Measurements from ENCODE around the gene PALM3.

Gene PALM3

GRCh38 chr19:14070268-14071050 is 8.6 kb upstream of the PALM3 start:
- H3K36me3 ChIP-seq (replicated peaks in 1 of 2; ENCODE audit: control insufficient read depth in 2 of 2, insufficient read depth in 2 of 2, low read length in 2 of 2): no peaks in the 10 kb centered on the region
- H3K18ac ChIP-seq (ENCODE audit: low read length): no peak overlapping the region
- peaks cover 0 to 36% (median 9%) of the 10 kb centered on the region in 3 experiments for H3K27me3 ChIP-seq (ENCODE audit: control insufficient read depth in 3 of 3, insufficient read depth in 3 of 3, low read depth in 1 of 3, low read length in 3 of 3)
- peak overlapping the region; percentile 81 for H2AK5ac ChIP-seq (ENCODE audit: low read depth, low read length)
- no peak for DNase-seq (ENCODE audit: low spot score)
- H2AFZ ChIP-seq (ENCODE audit: low read length): no peak overlapping the region
- H2BK5ac ChIP-seq (ENCODE audit: low read length): no peak overlapping the region
- no CpG with 5 or more reads among the region's 43 CpGs for WGBS, 2 donors (ENCODE audit: extremely low coverage in 2 of 2, insufficient read length in 2 of 2, insufficient replicate concordance in 1 of 2)
- H2BK12ac ChIP-seq (ENCODE audit: low read length): no peak overlapping the region
- H3K27ac ChIP-seq (replicated peaks; ENCODE audit: low read length): no peak overlapping the region
- no peaks in the 10 kb centered on the region for H3K9me3 ChIP-seq (replicated peaks in 1 of 2; ENCODE audit: control insufficient read depth in 2 of 2, insufficient read depth in 1 of 2, low read depth in 1 of 2, low read length in 2 of 2)
- no peak overlapping the region for H4K8ac ChIP-seq (ENCODE audit: low read depth, low read length)
- no peak overlapping the region for H3K4ac ChIP-seq (ENCODE audit: low read length)
- H3K4me3 ChIP-seq (ENCODE audit: low read length in 2 of 2): no peak overlapping the region
- H3K23ac ChIP-seq (ENCODE audit: low read depth, low read length, poor library complexity): no peak overlapping the region
- H3K4me2 ChIP-seq (ENCODE audit: insufficient read depth, low read length, poor library complexity, severe bottlenecking): no peak overlapping the region
- H3K14ac ChIP-seq (ENCODE audit: low read length): no peak overlapping the region
- no peak overlapping the region for H2BK120ac ChIP-seq (ENCODE audit: low read depth, low read length)
- H4K91ac ChIP-seq (ENCODE audit: low read depth, low read length, poor library complexity): no peak overlapping the region
- H3K79me1 ChIP-seq (ENCODE audit: low read depth, low read length): no peaks in the 10 kb centered on the region
- no peak overlapping the region for H2BK15ac ChIP-seq (ENCODE audit: low read length)
- H3K4me1 ChIP-seq (ENCODE audit: control insufficient read depth in 2 of 2, insufficient read depth in 1 of 2, low read depth in 1 of 2, low read length in 2 of 2): peaks cover 11 to 14% of the 10 kb centered on the region in 2 donors
- H3K9ac ChIP-seq (ENCODE audit: low read depth, low read length, poor library complexity): no peak overlapping the region

- Histone ChIP-seq H3K18ac (ENCODE audit: low read length) (no peak overlapping the region), H3K4ac (ENCODE audit: low read length) (no peak overlapping the region), H3K4me2 (ENCODE audit: insufficient read depth, low read length, poor library complexity, severe bottlenecking) (no peak overlapping the region), H3K79me1 (ENCODE audit: low read depth, low read length) (no peaks in the 10 kb centered on the region), H2AFZ (ENCODE audit: low read length) (no peak overlapping the region), H3K27me3 (ENCODE audit: control insufficient read depth in 3 of 3, insufficient read depth in 3 of 3, low read depth in 1 of 3, low read length in 3 of 3) (no peaks in the 10 kb centered on the region), H2BK120ac (ENCODE audit: low read depth, low read length) (no peak overlapping the region), H2BK5ac (ENCODE audit: low read length) (no peak overlapping the region), H3K23ac (ENCODE audit: low read depth, low read length, poor library complexity) (no peak overlapping the region), H3K9ac (ENCODE audit: low read depth, low read length, poor library complexity) (no peak overlapping the region), H2BK15ac (ENCODE audit: low read length) (no peak overlapping the region), H3K9me3 (replicated peaks in 1 of 2; ENCODE audit: control insufficient read depth in 2 of 2, insufficient read depth in 1 of 2, low read depth in 1 of 2, low read length in 2 of 2) (no peaks in the 10 kb centered on the region), H2BK12ac (ENCODE audit: low read length) (no peak overlapping the region), H3K4me3 (ENCODE audit: low read length in 2 of 2) (no peak overlapping the region), H3K14ac (ENCODE audit: low read length) (no peak overlapping the region), H3K36me3 (replicated peaks in 1 of 2; ENCODE audit: control insufficient read depth in 2 of 2, insufficient read depth in 2 of 2, low read length in 2 of 2) (no peaks in the 10 kb centered on the region), H2AK5ac (ENCODE audit: low read depth, low read length) (no peak overlapping the region), H4K8ac (ENCODE audit: low read depth, low read length) (no peak overlapping the region), H4K91ac (ENCODE audit: low read depth, low read length, poor library complexity) (no peak overlapping the region), H3K27ac (replicated peaks; ENCODE audit: low read length) (no peak overlapping the region), H3K4me1 (ENCODE audit: control insufficient read depth in 2 of 2, insufficient read depth in 1 of 2, low read depth in 1 of 2, low read length in 2 of 2) (no peaks in the 10 kb centered on the region)
- no CpG with 5 or more reads among the region's 2 CpGs for WGBS, 2 donors (ENCODE audit: extremely low coverage in 2 of 2, insufficient read length in 2 of 2, insufficient replicate concordance in 1 of 2)
- no peak for DNase-seq (ENCODE audit: low spot score)
These were observed 4.3 kb upstream of the PALM3 start for GRCh38 chr19:14066134-14066533.

DNA sequence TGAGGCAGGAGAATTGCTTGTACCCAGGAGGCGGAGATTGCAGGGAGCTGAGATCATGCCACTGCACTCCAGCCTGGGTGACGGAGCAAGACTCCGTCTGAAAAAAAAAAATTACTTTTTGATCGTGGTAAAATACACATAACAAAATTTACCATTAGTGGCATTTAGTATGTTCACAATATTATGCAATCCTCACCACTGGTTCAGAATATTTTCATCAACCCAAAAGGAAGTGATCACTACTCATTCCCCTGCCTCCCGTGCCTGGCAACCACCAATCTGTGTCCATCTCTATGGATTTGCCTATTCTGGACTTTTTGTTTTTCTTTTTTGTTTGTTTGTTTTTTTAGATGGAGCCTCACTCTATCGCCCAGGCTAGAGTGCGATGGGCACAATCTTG is 1.2 kb upstream of the PALM3 start:
- no peak overlapping the region for H2BK15ac ChIP-seq (ENCODE audit: low read length)

DNA sequence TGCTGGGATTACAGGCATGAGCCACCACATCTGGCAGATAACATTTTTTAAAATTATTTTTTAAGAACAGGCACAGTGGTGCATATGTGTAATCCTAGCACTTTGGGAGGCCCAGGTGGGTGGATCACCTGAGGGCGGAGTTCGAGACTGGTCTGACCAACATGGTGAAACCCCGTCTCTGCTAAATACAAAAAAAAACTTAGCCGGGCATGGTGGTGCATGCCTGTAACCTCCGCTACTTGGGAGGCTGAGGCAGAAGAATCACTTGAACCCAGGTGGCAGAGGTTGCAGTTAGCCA is 631 bp upstream of the PALM3 start:
- Histone ChIP-seq H2BK120ac (ENCODE audit: low read depth, low read length) (no peak overlapping the region), H3K36me3 (replicated peaks in 1 of 2; ENCODE audit: control insufficient read depth in 2 of 2, insufficient read depth in 2 of 2, low read length in 2 of 2) (no peaks in the 10 kb centered on the region), H3K4ac (ENCODE audit: low read length) (no peak overlapping the region), H4K91ac (ENCODE audit: low read depth, low read length, poor library complexity) (no peak overlapping the region), H2AK5ac (ENCODE audit: low read depth, low read length) (no peak overlapping the region), H2BK12ac (ENCODE audit: low read length) (no peak overlapping the region), H3K4me1 (ENCODE audit: control insufficient read depth in 2 of 2, insufficient read depth in 1 of 2, low read depth in 1 of 2, low read length in 2 of 2) (peaks cover 3 to 4% of the 10 kb centered on the region in 2 donors), H3K27ac (replicated peaks; ENCODE audit: low read length) (no peak overlapping the region), H3K18ac (ENCODE audit: low read length) (no peak overlapping the region), H3K27me3 (ENCODE audit: control insufficient read depth in 3 of 3, insufficient read depth in 3 of 3, low read depth in 1 of 3, low read length in 3 of 3) (peaks cover 0 to 17% (median 14%) of the 10 kb centered on the region in 3 experiments), H3K79me1 (ENCODE audit: low read depth, low read length) (no peaks in the 10 kb centered on the region), H3K9me3 (replicated peaks in 1 of 2; ENCODE audit: control insufficient read depth in 2 of 2, insufficient read depth in 1 of 2, low read depth in 1 of 2, low read length in 2 of 2) (no peaks in the 10 kb centered on the region), H3K4me3 (ENCODE audit: low read length in 2 of 2) (no peak overlapping the region), H3K23ac (ENCODE audit: low read depth, low read length, poor library complexity) (no peak overlapping the region), H2AFZ (ENCODE audit: low read length) (no peak overlapping the region), H3K4me2 (ENCODE audit: insufficient read depth, low read length, poor library complexity, severe bottlenecking) (no peak overlapping the region), H2BK5ac (ENCODE audit: low read length) (no peak overlapping the region), H3K9ac (ENCODE audit: low read depth, low read length, poor library complexity) (no peak overlapping the region), H4K8ac (ENCODE audit: low read depth, low read length) (no peak overlapping the region), H2BK15ac (ENCODE audit: low read length) (no peak overlapping the region), H3K14ac (ENCODE audit: low read length) (no peak overlapping the region)
- no peak for DNase-seq (ENCODE audit: low spot score)
- no CpG with 5 or more reads among the region's 5 CpGs for WGBS, 2 donors (ENCODE audit: extremely low coverage in 2 of 2, insufficient read length in 2 of 2, insufficient replicate concordance in 1 of 2)

More for the DNA sequence above, 1.2 kb upstream of the PALM3 start:
- Histone ChIP-seq H3K9me3 (replicated peaks in 1 of 2; ENCODE audit: control insufficient read depth in 2 of 2, insufficient read depth in 1 of 2, low read depth in 1 of 2, low read length in 2 of 2) (no peaks in the 10 kb centered on the region), H3K27me3 (ENCODE audit: control insufficient read depth in 3 of 3, insufficient read depth in 3 of 3, low read depth in 1 of 3, low read length in 3 of 3) (peaks cover 0 to 12% (median 12%) of the 10 kb centered on the region in 3 experiments), H4K91ac (ENCODE audit: low read depth, low read length, poor library complexity) (no peak overlapping the region), H2AK5ac (ENCODE audit: low read depth, low read length) (no peak overlapping the region), H3K36me3 (replicated peaks in 1 of 2; ENCODE audit: control insufficient read depth in 2 of 2, insufficient read depth in 2 of 2, low read length in 2 of 2) (no peaks in the 10 kb centered on the region), H2BK12ac (ENCODE audit: low read length) (no peak overlapping the region), H3K9ac (ENCODE audit: low read depth, low read length, poor library complexity) (no peak overlapping the region), H3K18ac (ENCODE audit: low read length) (no peak overlapping the region), H3K23ac (ENCODE audit: low read depth, low read length, poor library complexity) (no peak overlapping the region), H3K4me2 (ENCODE audit: insufficient read depth, low read length, poor library complexity, severe bottlenecking) (no peak overlapping the region), H3K4me1 (ENCODE audit: control insufficient read depth in 2 of 2, insufficient read depth in 1 of 2, low read depth in 1 of 2, low read length in 2 of 2) (peaks cover 2 to 3% of the 10 kb centered on the region in 2 donors), H3K4me3 (ENCODE audit: low read length in 2 of 2) (no peak overlapping the region), H3K14ac (ENCODE audit: low read length) (no peak overlapping the region), H2AFZ (ENCODE audit: low read length) (no peak overlapping the region), H3K79me1 (ENCODE audit: low read depth, low read length) (no peaks in the 10 kb centered on the region), H2BK120ac (ENCODE audit: low read depth, low read length) (no peak overlapping the region), H4K8ac (ENCODE audit: low read depth, low read length) (no peak overlapping the region), H3K4ac (ENCODE audit: low read length) (no peak overlapping the region), H2BK5ac (ENCODE audit: low read length) (no peak overlapping the region), H3K27ac (replicated peaks; ENCODE audit: low read length) (no peak overlapping the region)
- no CpG with 5 or more reads among the region's 7 CpGs for WGBS, 2 donors (ENCODE audit: extremely low coverage in 2 of 2, insufficient read length in 2 of 2, insufficient replicate concordance in 1 of 2)
- DNase-seq (ENCODE audit: low spot score): no peak
